NCI-H2196 treated with DMSO at 0.1 percent for 48 hours (cell line): ENCODE data around the gene SOX13.
A peak's percentile ranks its signal among the peaks of the same experiment; 100 is the strongest.

Experiments used
- DNase-seq: peaks from one replicate; lab custom pipeline; 2025; ENCODE audit not compliant: unreplicated experiment; lab: John Stamatoyannopoulos, UW

The SOX13 gene

GRCh38 chr1:204062106-204062505 lies 10.8 kb upstream of the SOX13 start:
- no peak for DNase-seq

GRCh38 chr1:204065174-204065985 lies 7.5 kb upstream of the SOX13 start:
- DNase-seq = no peak

- no peak for DNase-seq
Observed at GRCh38 chr1:204065986-204066300, 7.0 kb upstream of the SOX13 start.

- no peak for DNase-seq
Observed at GRCh38 chr1:204067935-204068334, 5.0 kb upstream of the SOX13 start.

GRCh38 chr1:204069887-204070286 lies 3.0 kb upstream of the SOX13 start:
- no peak for DNase-seq

GRCh38 chr1:204070895-204071294 lies 2.0 kb upstream of the SOX13 start:
- no peak for DNase-seq

GRCh38 chr1:204073837-204074273 lies 940 bp downstream of the SOX13 start:
- DNase-seq = no peak

- DNase-seq = no peak
Observed at GRCh38 chr1:204074274-204075138, 1.6 kb downstream of the SOX13 start.

- DNase-seq = no peak
Observed at GRCh38 chr1:204075139-204075521, 2.2 kb downstream of the SOX13 start.

GRCh38 chr1:204075890-204076846 lies 3.3 kb downstream of the SOX13 start:
- DNase-seq = no peak

- DNase-seq = no peak
Observed at GRCh38 chr1:204076891-204077290, 4.0 kb downstream of the SOX13 start.

GRCh38 chr1:204077979-204078696 lies 5.2 kb downstream of the SOX13 start:
- DNase-seq = peak; percentile 87

- no peak for DNase-seq
Observed at GRCh38 chr1:204079608-204079999, 6.7 kb downstream of the SOX13 start.

GRCh38 chr1:204080163-204080903 lies 7.4 kb downstream of the SOX13 start:
- DNase-seq = peak; percentile 83

- DNase-seq = no peak
Observed at GRCh38 chr1:204081164-204081790, 8.4 kb downstream of the SOX13 start.

- no peak for DNase-seq
Observed at GRCh38 chr1:204081791-204082513, 9.0 kb downstream of the SOX13 start.

GRCh38 chr1:204083491-204083890 lies 10.6 kb downstream of the SOX13 start:
- no peak for DNase-seq

GRCh38 chr1:204084247-204084772 lies 11.4 kb downstream of the SOX13 start:
- peak; percentile 98 for DNase-seq
